Hepatocyte (in vitro differentiated cells): ENCODE data around the gene DPF3. TPM values are rescaled to one million over a fixed set of nuclear protein-coding genes. Genes with fewer than 3 reads are reported as not detected.

Experiments
- DNase-seq: peaks from one replicate; pipeline ENCODE4 v3.0.0-alpha.2; 2016; ENCODE audit warnings: low spot score
- H2AFZ ChIP-seq: fragments of 200-600 bp; sonication (generic); 2 replicates; pipeline ENCODE4 v1.6.0; 2016; ENCODE audit warnings: antibody characterized with exemption, mild to moderate bottlenecking
- H3K27ac ChIP-seq: fragments of 200-600 bp; sonication (generic); 2 replicates; pipeline ENCODE4 v1.5.1; 2016; ENCODE audit warnings: mild to moderate bottlenecking
- H3K27me3 ChIP-seq: fragments of 200-600 bp; sonication (generic); 2 replicates; pipeline ENCODE4 v1.6.1; 2016
- H3K36me3 ChIP-seq: fragments of 200-600 bp; sonication (generic); replicated peaks from 2 replicates; pipeline ENCODE4 v1.5.1; 2016; ENCODE audit warnings: low read depth; ENCODE audit not compliant: insufficient read depth
- H3K4me1 ChIP-seq: fragments of 200-600 bp; sonication (generic); 2 replicates; pipeline ENCODE4 v1.5.1; 2016; ENCODE audit warnings: mild to moderate bottlenecking, moderate library complexity; ENCODE audit not compliant: insufficient read depth
- H3K4me2 ChIP-seq: fragments of 200-600 bp; sonication (generic); 2 replicates; pipeline ENCODE4 v1.6.0; 2016
- H3K4me3 ChIP-seq: fragments of 200-600 bp; sonication (generic); 2 replicates; pipeline ENCODE4 v1.5.1; 2016; ENCODE audit warnings: mild to moderate bottlenecking
- H3K79me2 ChIP-seq: fragments of 200-600 bp; sonication (generic); 2 replicates; pipeline ENCODE4 v1.6.0; 2017; ENCODE audit warnings: mild to moderate bottlenecking
- H3K9me2 ChIP-seq: fragments of 200-600 bp; sonication (generic); replicated peaks from 2 replicates; pipeline ENCODE4 v1.6.0; 2017; ENCODE audit warnings: mild to moderate bottlenecking; ENCODE audit not compliant: insufficient read depth
- H3K9me3 ChIP-seq: fragments of 200-600 bp; sonication (generic); 2 replicates; pipeline ENCODE4 v1.5.1; 2016; ENCODE audit warnings: low read depth, mild to moderate bottlenecking
- H4K20me1 ChIP-seq: fragments of 200-600 bp; sonication (generic); 2 replicates; pipeline ENCODE4 v1.6.0; 2016; ENCODE audit warnings: mild to moderate bottlenecking; ENCODE audit not compliant: insufficient read depth, poor library complexity, severe bottlenecking
- CTCF ChIP-seq: fragments of 200-600 bp; sonication (generic); IDR thresholded peaks from 2 replicates; pipeline ENCODE4 v1.5.1; 2016; ENCODE audit warnings: antibody characterized with exemption, mild to moderate bottlenecking; ENCODE audit not compliant: poor library complexity
- EZH2 ChIP-seq: fragments of 200-600 bp; sonication (generic); IDR thresholded peaks from 2 replicates; pipeline ENCODE4 v1.6.1; 2016; ENCODE audit warnings: antibody characterized with exemption, mild to moderate bottlenecking, borderline replicate concordance
- EZH2phosphoT487 ChIP-seq: fragments of 200-600 bp; sonication (generic); IDR thresholded peaks from one replicate; pipeline ENCODE4 v1.6.1; 2018; ENCODE audit warnings: antibody characterized with exemption, mild to moderate bottlenecking, low read depth, moderate library complexity; ENCODE audit not compliant: unreplicated experiment, severe bottlenecking
- WGBS: methylation state at CpG from one replicate; pipeline ENCODE4 v1.1.6; 2016; ENCODE audit warnings: low lambda C conversion rate; ENCODE audit errors: missing lambda C conversion rate; 5-methylcytosine and 5-hydroxymethylcytosine counted together
- polyA plus RNA-seq: library from polyadenylated mRNA; unstranded; fragments of >200 nt; fragmentation: Nextera tagmentation; extraction: Ambion mirVana; gene quantifications from 2 replicates; pipeline ENCODE4 v1.2.1, GENCODE V29; 2016
- total RNA-seq: library from RNA; depleted of rRNA; stranded (reverse); fragments of >200 nt; gene quantifications from 2 replicates; pipeline ENCODE4 v1.2.3, GENCODE V29; 2014

Gene DPF3
- total and polyA plus RNA-seq, 2 experiments from 2014 or later: 0.21 to 0.47 TPM

DNA sequence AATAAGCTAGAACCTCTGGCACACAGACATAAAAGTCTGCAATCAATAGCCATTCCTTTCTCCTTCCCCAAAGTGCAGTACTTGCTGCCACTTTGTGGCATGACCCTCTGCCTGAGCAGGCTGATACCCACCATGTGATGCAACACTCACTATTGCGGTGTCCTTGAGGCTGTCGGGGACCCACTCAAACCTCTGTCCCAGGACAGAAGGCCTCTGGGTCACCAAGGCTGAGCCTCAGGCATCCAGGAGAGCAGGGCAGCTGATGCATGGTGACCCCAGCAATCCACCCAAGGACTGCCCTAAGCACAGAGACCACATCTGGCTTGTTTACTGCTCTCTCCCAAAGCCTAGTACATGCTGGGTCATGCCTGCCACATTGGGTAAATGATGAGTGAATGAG lies 114.2 kb downstream of the DPF3 start:
- Histone ChIP-seq H4K20me1 (no peaks in the 10 kb centered on the region), H3K9me3 (no peaks in the 10 kb centered on the region), H3K4me1 (peaks cover 19% of the 10 kb centered on the region), H3K4me3 (no peak overlapping the region), H3K27me3 (no peaks in the 10 kb centered on the region), H3K27ac (no peak overlapping the region), H3K9me2 (no peaks in the 10 kb centered on the region), H3K36me3 (no peaks in the 10 kb centered on the region), H2AFZ (no peak overlapping the region), H3K79me2 (no peaks in the 10 kb centered on the region), H3K4me2 (no peak overlapping the region)
- TF ChIP-seq CTCF (no peak), EZH2 (no peak), EZH2phosphoT487 (no peak)
- DNase-seq: no peak
- 94% methylated on average over 2 of the region's 2 CpGs for WGBS

DNA sequence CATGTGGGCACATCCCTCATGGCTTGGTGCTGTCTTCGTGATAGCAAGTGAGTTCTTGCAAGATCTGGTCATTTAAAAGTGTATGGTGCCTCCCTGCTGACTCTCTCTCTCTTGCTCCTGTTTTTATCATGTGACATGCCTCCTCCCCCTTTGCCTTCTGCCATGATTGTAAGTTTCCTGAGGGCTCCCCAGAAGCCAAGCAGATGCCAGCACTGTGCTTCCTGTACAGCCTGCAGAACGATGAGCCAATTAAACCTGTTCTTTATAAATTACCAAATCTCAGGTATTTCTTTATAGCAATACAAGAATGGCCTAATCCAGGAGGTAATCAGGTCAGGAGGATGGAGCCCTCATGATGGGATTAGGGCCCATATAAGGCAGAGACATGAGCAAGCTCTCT lies 116.3 kb downstream of the DPF3 start:
- no peak for TF ChIP-seq CTCF
- Histone ChIP-seq H3K9me3 (no peaks in the 10 kb centered on the region), H3K27ac (peak overlapping the region; percentile 58), H3K4me1 (peaks cover 19% of the 10 kb centered on the region), H3K9me2 (no peaks in the 10 kb centered on the region), H3K27me3 (no peaks in the 10 kb centered on the region), H3K4me2 (no peak overlapping the region), H2AFZ (no peak overlapping the region), H3K36me3 (no peaks in the 10 kb centered on the region), H3K4me3 (no peak overlapping the region), H3K79me2 (no peaks in the 10 kb centered on the region), H4K20me1 (no peaks in the 10 kb centered on the region)
- 100% methylated on average over 2 of the region's 2 CpGs for WGBS
- DNase-seq: no peak

DNA sequence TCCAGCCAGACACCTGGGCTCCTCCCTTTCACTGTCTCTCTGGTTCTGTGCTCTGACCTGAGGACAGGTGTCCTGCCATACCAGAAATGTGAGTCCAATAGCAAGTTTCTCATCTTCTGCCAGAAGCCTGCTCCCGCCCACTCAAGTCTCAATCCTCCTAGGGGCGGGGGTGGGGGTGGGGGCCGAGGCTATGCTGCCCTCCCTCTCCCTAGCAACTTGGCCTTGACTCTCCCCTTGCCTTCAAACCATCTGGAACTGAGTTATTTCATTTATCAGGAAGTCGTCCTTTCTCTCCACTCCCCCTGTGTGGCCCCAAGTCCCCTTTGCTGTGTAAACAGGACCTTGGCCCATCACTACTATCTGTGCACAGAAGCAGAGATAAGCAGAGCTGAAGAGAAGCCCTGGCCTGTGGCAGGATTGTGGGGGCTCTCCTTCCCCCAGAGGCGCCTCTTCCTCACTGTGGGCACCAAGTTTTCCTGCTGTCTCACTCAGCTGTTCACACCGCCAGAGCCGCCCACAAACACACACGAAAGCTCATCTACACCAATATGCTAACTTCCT lies 117.1 kb downstream of the DPF3 start:
- peak overlapping the region; percentile 57 for H3K4me2 ChIP-seq
- H3K79me2 ChIP-seq: no peaks in the 10 kb centered on the region
- H3K36me3 ChIP-seq: no peaks in the 10 kb centered on the region
- H3K9me3 ChIP-seq: no peaks in the 10 kb centered on the region
- no peaks in the 10 kb centered on the region for H3K9me2 ChIP-seq
- TF ChIP-seq EZH2phosphoT487: peak; percentile 35
- no peak for TF ChIP-seq CTCF
- TF ChIP-seq EZH2: no peak
- H3K4me1 ChIP-seq: peaks cover 14% of the 10 kb centered on the region
- H3K27ac ChIP-seq: peak overlapping the region; percentile 60
- H4K20me1 ChIP-seq: no peaks in the 10 kb centered on the region
- DNase-seq: peak; percentile 74
- no peaks in the 10 kb centered on the region for H3K27me3 ChIP-seq
- H2AFZ ChIP-seq: no peak overlapping the region
- WGBS: 38% methylated on average over 7 of the region's 8 CpGs
- H3K4me3 ChIP-seq: no peak overlapping the region
